AG08395 (cell line): ENCODE measurements around the gene CEBPB.

Experiments used
- DNase-seq: peaks from one replicate; pipeline ENCODE4 v3.0.0; 2012; ENCODE audit warnings: mixed read lengths, low spot score

Gene CEBPB

GRCh38 chr20:50214226-50215024 lies 23.8 kb downstream of the CEBPB start:
- DNase-seq = no peak

- DNase-seq = peak; percentile 59
Observed at GRCh38 chr20:50215101-50215690, 24.6 kb downstream of the CEBPB start.

- DNase-seq = no peak
Observed at GRCh38 chr20:50215926-50216325, 25.3 kb downstream of the CEBPB start.

- DNase-seq = no peak
Observed at GRCh38 chr20:50216543-50217206, 26.0 kb downstream of the CEBPB start.

GRCh38 chr20:50217207-50217949 lies 26.7 kb downstream of the CEBPB start:
- no peak for DNase-seq

- DNase-seq = no peak
Observed at GRCh38 chr20:50218987-50219435, 28.4 kb downstream of the CEBPB start.

GRCh38 chr20:50219600-50219999 lies 29.0 kb downstream of the CEBPB start:
- no peak for DNase-seq

GRCh38 chr20:50220093-50220893 lies 29.7 kb downstream of the CEBPB start:
- no peak for DNase-seq

GRCh38 chr20:50220894-50221365 lies 30.3 kb downstream of the CEBPB start:
- DNase-seq = no peak

GRCh38 chr20:50221501-50222308 lies 31.1 kb downstream of the CEBPB start:
- DNase-seq = peak; percentile 78

GRCh38 chr20:50222309-50223038 lies 31.8 kb downstream of the CEBPB start:
- no peak for DNase-seq

- DNase-seq = peak; percentile 29
Observed at GRCh38 chr20:50223039-50224005, 32.7 kb downstream of the CEBPB start.

GRCh38 chr20:50224052-50224451 lies 33.4 kb downstream of the CEBPB start:
- no peak for DNase-seq

- peak; percentile 93 for DNase-seq
Observed at GRCh38 chr20:50224531-50225255, 34.1 kb downstream of the CEBPB start.

- peak; percentile 69 for DNase-seq
Observed at GRCh38 chr20:50226093-50226974, 35.7 kb downstream of the CEBPB start.

GRCh38 chr20:50227506-50227905 lies 36.9 kb downstream of the CEBPB start:
- no peak for DNase-seq

GRCh38 chr20:50229156-50229607 lies 38.6 kb downstream of the CEBPB start:
- no peak for DNase-seq
